PC-9 (cell line): ENCODE measurements around the gene WRAP73. TPM values are rescaled to one million over a fixed set of nuclear protein-coding genes. Genes with fewer than 3 reads are reported as not detected.

Source experiments
- BruUV-seq: library from RNA; stranded (reverse); fragments of 400-500 nt; replicated peaks from 2 replicates; lab custom pipeline; 2021; lab: Mats Ljungman, UMichigan
- CTCF ChIA-PET: fragments of 300-600 bp; sonication (Branson Sonifier 250); formaldehyde crosslinking; loops from one replicate; lab custom pipeline; 2022; ENCODE audit warnings: antibody characterized with exemption; lab: Charles Lee
- POLR2A ChIA-PET: fragments of 300-600 bp; sonication (Branson Sonifier 250); formaldehyde crosslinking; loops from one replicate; lab custom pipeline; 2022; ENCODE audit warnings: antibody characterized with exemption; ENCODE audit not compliant: unreplicated experiment; lab: Charles Lee
- DNase-seq, 2 experiments: peaks; one replicate each; pipeline versions ENCODE4 v3.0.0 to v3.0.0-alpha.2; 2015 to 2022; ENCODE audit warnings: mixed read lengths in 1 of 2
- H2AFZ ChIP-seq: fragments of 200-600 bp; sonication (generic); 2 replicates; pipeline ENCODE4 v1.8.1; 2017; ENCODE audit warnings: antibody characterized with exemption
- H3F3A ChIP-seq: fragments of 200-600 bp; sonication (generic); 2 replicates; pipeline ENCODE4 v1.8.1; 2017; ENCODE audit warnings: antibody characterized with exemption, mild to moderate bottlenecking, low read depth; ENCODE audit not compliant: insufficient read depth
- H3K27ac ChIP-seq: fragments of 200-600 bp; sonication (generic); 2 replicates; pipeline ENCODE4 v1.6.1; 2016; ENCODE audit warnings: mixed run types
- H3K27me3 ChIP-seq: fragments of 200-600 bp; sonication (generic); 2 replicates; pipeline ENCODE4 v1.6.1; 2016; ENCODE audit warnings: low read depth, mixed run types; ENCODE audit not compliant: insufficient read depth
- H3K36me3 ChIP-seq: fragments of 200-600 bp; sonication (generic); 2 replicates; pipeline ENCODE4 v1.6.1; 2016; ENCODE audit warnings: low read depth, mixed run types
- H3K4me1 ChIP-seq: fragments of 200-600 bp; sonication (generic); replicated peaks from 2 replicates; pipeline ENCODE4 v1.6.1; 2016; ENCODE audit warnings: mixed run types; ENCODE audit not compliant: insufficient read depth
- H3K4me2 ChIP-seq: fragments of 200-600 bp; sonication (generic); 2 replicates; pipeline ENCODE4 v1.6.1; 2017; ENCODE audit warnings: mixed run types
- H3K4me3 ChIP-seq: fragments of 200-600 bp; sonication (generic); 2 replicates; pipeline ENCODE4 v1.6.1; 2016; ENCODE audit warnings: mixed run types
- H3K79me2 ChIP-seq: fragments of 200-600 bp; sonication (generic); 2 replicates; pipeline ENCODE4 v1.6.1; 2017; ENCODE audit warnings: low read depth, mixed run types
- H3K9me2 ChIP-seq: fragments of 200-600 bp; sonication (generic); 2 replicates; pipeline ENCODE4 v1.8.1; 2017; ENCODE audit warnings: mild to moderate bottlenecking; ENCODE audit not compliant: insufficient read depth
- H3K9me3 ChIP-seq: fragments of 200-600 bp; sonication (generic); 2 replicates; pipeline ENCODE4 v1.8.1; 2016; ENCODE audit warnings: low read depth; ENCODE audit not compliant: insufficient read depth
- H4K20me1 ChIP-seq: fragments of 200-600 bp; sonication (generic); 2 replicates; pipeline ENCODE4 v1.8.1; 2017; ENCODE audit not compliant: insufficient read depth
- CTCF ChIP-seq: fragments of 200-600 bp; sonication (generic); conservative IDR thresholded peaks from 2 replicates; pipeline ENCODE4 v1.6.1; 2017; ENCODE audit warnings: mixed run types, antibody characterized with exemption, mild to moderate bottlenecking, moderate library complexity
- EZH2 ChIP-seq: fragments of 200-600 bp; sonication (generic); IDR thresholded peaks from 2 replicates; pipeline ENCODE4 v1.8.0; 2017; ENCODE audit warnings: antibody characterized with exemption, low read depth
- intact Hi-C: fragments of 100-400 bp; cut with micrococcal nuclease; formaldehyde crosslinking; loops from one replicate; pipeline ENCODE4 v1.10.0; 2022; ENCODE audit not compliant: unreplicated experiment
- total RNA-seq: library from RNA; stranded (reverse); gene quantifications from 2 replicates; pipeline ENCODE4 v1.2.3, GENCODE V29; 2021

The WRAP73 gene
- total RNA-seq, 1 experiment from 2014 or later = 25.5 TPM

DNA sequence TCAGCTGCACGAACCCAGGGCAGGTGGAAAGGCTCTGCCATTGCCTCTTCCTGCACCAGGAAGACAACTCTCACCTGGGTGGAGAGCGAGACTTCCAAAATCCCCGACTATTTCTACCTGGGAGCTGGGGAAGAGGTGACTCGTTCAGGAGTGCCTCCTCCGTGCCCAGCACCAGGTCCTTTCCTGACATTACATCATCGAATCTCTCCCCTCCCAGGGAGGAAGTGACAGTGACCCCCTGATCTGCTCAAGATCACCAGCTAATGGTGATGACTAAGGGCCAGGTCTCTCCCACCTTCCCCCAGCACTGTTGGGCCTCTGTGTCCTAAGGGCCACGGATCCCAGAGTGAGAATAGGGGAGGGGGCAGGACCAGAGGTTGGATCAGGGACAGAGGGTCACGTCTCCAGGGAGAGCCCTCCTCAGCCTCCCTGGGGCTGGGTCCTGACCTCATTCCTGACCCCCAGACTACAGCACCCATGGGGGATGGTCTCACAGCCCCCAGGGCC, 45.4 kb downstream of the WRAP73 start:
- ChIA-PET POLR2A (no interaction called here), CTCF (no interaction called here)
- peaks cover 16% of the 10 kb centered on the region for H3K79me2 ChIP-seq
- peak overlapping the region; percentile 45 for H3K27ac ChIP-seq
- DNase-seq = peak in 1 of 2 experiments; percentile 51
- peaks cover 21% of the 10 kb centered on the region for H3K4me1 ChIP-seq
- no peaks in the 10 kb centered on the region for H3K9me3 ChIP-seq
- H3K4me2 ChIP-seq = peak overlapping the region; percentile 18; the same call in 1 of the 2 replicates
- no peaks in the 10 kb centered on the region for H3F3A ChIP-seq
- BruUV-seq = no TSS peak
- H4K20me1 ChIP-seq = no peaks in the 10 kb centered on the region
- H3K9me2 ChIP-seq = no peaks in the 10 kb centered on the region
- no peak overlapping the region for H3K4me3 ChIP-seq
- H2AFZ ChIP-seq = no peak overlapping the region
- no peak for TF ChIP-seq CTCF
- no peak for TF ChIP-seq EZH2
- intact Hi-C loops = no loop called here
- no peaks in the 10 kb centered on the region for H3K27me3 ChIP-seq
- no peaks in the 10 kb centered on the region for H3K36me3 ChIP-seq

GRCh38 chr1:3603571-3604467, 46.1 kb downstream of the WRAP73 start:
- no peak overlapping the region for H3K4me3 ChIP-seq
- no TSS peak for BruUV-seq

DNA sequence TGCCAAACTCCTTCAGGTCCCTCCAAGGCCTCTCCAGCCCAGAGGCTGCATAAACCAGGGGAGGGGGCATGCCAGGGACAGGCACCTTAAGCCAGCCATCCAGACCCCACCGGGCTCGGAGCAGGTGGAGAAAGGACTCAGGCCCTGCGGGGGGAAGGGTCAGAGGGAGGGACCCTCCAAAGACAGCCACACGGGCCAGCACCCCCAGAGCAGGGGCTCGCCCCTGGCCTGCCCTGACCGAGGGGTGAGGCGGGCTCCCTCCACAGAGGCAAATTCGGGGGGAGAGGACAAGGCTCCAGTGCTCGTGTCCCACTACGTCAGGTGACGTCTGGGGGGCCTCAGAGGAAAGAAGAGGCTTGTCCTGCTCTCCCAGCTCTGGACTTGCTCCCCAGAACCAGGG, 46.7 kb downstream of the WRAP73 start:
- no peaks in the 10 kb centered on the region for H3F3A ChIP-seq
- H3K79me2 ChIP-seq = peaks cover 7% of the 10 kb centered on the region; the same call in 1 of the 2 replicates
- H3K36me3 ChIP-seq = no peaks in the 10 kb centered on the region
- H3K4me1 ChIP-seq = peaks cover 14% of the 10 kb centered on the region
- POLR2A ChIA-PET = no interaction called here
- CTCF ChIA-PET = no interaction called here
- no peaks in the 10 kb centered on the region for H4K20me1 ChIP-seq
- H3K4me2 ChIP-seq = no peak overlapping the region
- H3K9me2 ChIP-seq = no peaks in the 10 kb centered on the region
- intact Hi-C loops = no loop called here
- no TSS peak for BruUV-seq
- H2AFZ ChIP-seq = no peak overlapping the region
- H3K9me3 ChIP-seq = no peaks in the 10 kb centered on the region
- H3K27ac ChIP-seq = no peak overlapping the region
- no peak for TF ChIP-seq CTCF
- TF ChIP-seq EZH2 = no peak
- DNase-seq = no peak
- H3K4me3 ChIP-seq = no peak overlapping the region
- no peaks in the 10 kb centered on the region for H3K27me3 ChIP-seq

More at GRCh38 chr1:3603571-3604467, 46.1 kb downstream of the WRAP73 start:
- H3K9me3 ChIP-seq = no peaks in the 10 kb centered on the region
- no peaks in the 10 kb centered on the region for H3K36me3 ChIP-seq
- ChIA-PET CTCF (no interaction called here), POLR2A (no interaction called here)
- no peak overlapping the region for H2AFZ ChIP-seq
- H3K4me1 ChIP-seq = peaks cover 14% of the 10 kb centered on the region
- no peak overlapping the region for H3K4me2 ChIP-seq
- no peaks in the 10 kb centered on the region for H3K27me3 ChIP-seq
- TF ChIP-seq CTCF (no peak), EZH2 (no peak)
- no peaks in the 10 kb centered on the region for H3F3A ChIP-seq
- H3K9me2 ChIP-seq = no peaks in the 10 kb centered on the region
- DNase-seq = no peak
- peak overlapping the region; percentile 45; the same call in 1 of the 2 replicates for H3K27ac ChIP-seq
- H4K20me1 ChIP-seq = no peaks in the 10 kb centered on the region
- H3K79me2 ChIP-seq = peaks cover 9% of the 10 kb centered on the region
- intact Hi-C loops = no loop called here
